NCI-H226 (cell line): Measurements from ENCODE around the gene SOD2.
"Not testable (repeated sequence)": the region's sequence is repeated elsewhere in the genome, so short reads cannot be mapped to it uniquely, and the experiment has no call there.

ENCODE experiments used
- DNase-seq: peaks from one replicate; pipeline ENCODE4 v3.0.0-alpha.2; 2015

SOD2 gene

GRCh38 chr6:159693128-159693893 is at the start of gene SOD2:
SOD2 (minus strand) TSS chr6:159693241; CDS start chr6:159693167, 74 bp downstream.
- peak; percentile 90 for DNase-seq

GRCh38 chr6:159742165-159742564 is 49.1 kb upstream of the SOD2 start:
- DNase-seq: no peak

- DNase-seq: no peak
These were observed 46.3 kb upstream of the SOD2 start for GRCh38 chr6:159739341-159739740.

- no peak for DNase-seq
These were observed 43.9 kb upstream of the SOD2 start for GRCh38 chr6:159736908-159737307.

GRCh38 chr6:159733395-159733794 is 40.4 kb upstream of the SOD2 start:
- not testable (repeated sequence) for DNase-seq

- DNase-seq: not testable (repeated sequence)
These were observed 39.5 kb upstream of the SOD2 start for GRCh38 chr6:159732550-159732949.

GRCh38 chr6:159730332-159730676 is 37.3 kb upstream of the SOD2 start:
- DNase-seq: no peak

GRCh38 chr6:159729598-159730331 is 36.7 kb upstream of the SOD2 start:
- no peak for DNase-seq

- DNase-seq: no peak
These were observed 35.5 kb upstream of the SOD2 start for GRCh38 chr6:159728531-159728964.

- DNase-seq: no peak
These were observed 34.8 kb upstream of the SOD2 start for GRCh38 chr6:159727717-159728445.

- DNase-seq: peak; percentile 97
These were observed 34.1 kb upstream of the SOD2 start, which contains the start of gene WTAP for GRCh38 chr6:159726918-159727716. WTAP (plus strand) TSS chr6:159727506; CDS start chr6:159736266, 8,760 bp downstream.

- peak; percentile 16 for DNase-seq
These were observed 33.3 kb upstream of the SOD2 start for GRCh38 chr6:159726255-159726917.

- DNase-seq: not testable (repeated sequence)
These were observed 32.2 kb upstream of the SOD2 start for GRCh38 chr6:159725208-159725607.

- DNase-seq: no peak
These were observed 31.7 kb upstream of the SOD2 start for GRCh38 chr6:159724778-159725177.

- no peak for DNase-seq
These were observed 30.2 kb upstream of the SOD2 start for GRCh38 chr6:159723259-159723658.

GRCh38 chr6:159722655-159723054 is 29.6 kb upstream of the SOD2 start:
- no peak for DNase-seq

- not testable (repeated sequence) for DNase-seq
These were observed 28.9 kb upstream of the SOD2 start for GRCh38 chr6:159721981-159722380.

- no peak for DNase-seq
These were observed 27.7 kb upstream of the SOD2 start for GRCh38 chr6:159720708-159721107.

- DNase-seq: no peak
These were observed 26.2 kb upstream of the SOD2 start for GRCh38 chr6:159719287-159719686.

- no peak for DNase-seq
These were observed 25.6 kb upstream of the SOD2 start for GRCh38 chr6:159718634-159719033.

GRCh38 chr6:159716247-159717096 is 23.4 kb upstream of the SOD2 start:
- peak; percentile 89 for DNase-seq
